DND-41 (cell line): Measurements from ENCODE around the gene TMEM86A.

Source experiments
- ATAC-seq: fragments of 200-7000 bp; cut with Tn5 transposase; 3 replicates; pipeline ENCODE4 v1.9.1; 2021; ENCODE audit warnings: low read depth; ENCODE audit not compliant: insufficient read depth
- DNase-seq: peaks from one replicate; pipeline ENCODE4 v3.0.0-alpha.2; 2020
- H2AFZ ChIP-seq: 2 replicates; pipeline ENCODE4 v1.6.0; 2012; ENCODE audit warnings: low read depth, low read length
- H3K27ac ChIP-seq: 2 replicates; pipeline ENCODE4 v1.5.1; 2012; ENCODE audit warnings: low read length, inconsistent platforms
- H3K27me3 ChIP-seq: fragments of 200-600 bp; sonication (generic); 2 replicates; pipeline ENCODE4 v1.6.0; 2012; ENCODE audit warnings: low read length, mild to moderate bottlenecking, inconsistent platforms; ENCODE audit not compliant: insufficient read depth, poor library complexity
- H3K36me3 ChIP-seq: 2 replicates; pipeline ENCODE4 v1.5.1; 2012; ENCODE audit warnings: low read length, inconsistent platforms; ENCODE audit not compliant: insufficient read depth
- H3K4me1 ChIP-seq: 2 replicates; pipeline ENCODE4 v1.5.1; 2012; ENCODE audit warnings: mild to moderate bottlenecking, low read length; ENCODE audit not compliant: insufficient read depth
- H3K4me2 ChIP-seq: 2 replicates; pipeline ENCODE4 v1.6.0; 2012; ENCODE audit warnings: mild to moderate bottlenecking, moderate library complexity, low read length, inconsistent platforms; ENCODE audit not compliant: insufficient read depth
- H3K4me3 ChIP-seq, 2 experiments: fragments of 200-600 bp in 1 of 2; shearing (Covaris generic) in 1 of 2; 2 replicates each; pipeline ENCODE4 v1.5.1; 2012 to 2016; ENCODE audit warnings: inconsistent platforms in 2 of 2, low read length in 2 of 2, mild to moderate bottlenecking in 2 of 2, low read depth in 1 of 2, moderate library complexity in 1 of 2
- H3K79me2 ChIP-seq: 2 replicates; pipeline ENCODE4 v1.6.0; 2012; ENCODE audit warnings: low read length, inconsistent platforms; ENCODE audit not compliant: insufficient read depth
- H3K9ac ChIP-seq: 2 replicates; pipeline ENCODE4 v1.6.0; 2012; ENCODE audit warnings: low read depth, mild to moderate bottlenecking, inconsistent platforms, low read length, moderate library complexity
- H3K9me3 ChIP-seq: 2 replicates; pipeline ENCODE4 v1.5.1; 2012; ENCODE audit warnings: low read length, moderate library complexity, mild to moderate bottlenecking, inconsistent platforms; ENCODE audit not compliant: insufficient read depth, severe bottlenecking
- H4K20me1 ChIP-seq: 2 replicates; pipeline ENCODE4 v1.6.0; 2012; ENCODE audit warnings: low read length; ENCODE audit not compliant: insufficient read depth
- EZH2 ChIP-seq: IDR thresholded peaks from 3 replicates; pipeline ENCODE4 v1.6.1; 2012; ENCODE audit warnings: borderline replicate concordance, low read depth, mild to moderate bottlenecking, moderate library complexity, low read length, inconsistent platforms; ENCODE audit not compliant: severe bottlenecking
- TF ChIP-seq, protein P1 (sequence below): IDR thresholded peaks from 2 replicates; pipeline ENCODE4 v1.5.1; 2012; ENCODE audit warnings: borderline replicate concordance, low read length, moderate library complexity, mild to moderate bottlenecking; ENCODE audit not compliant: poor library complexity, severe bottlenecking; ENCODE audit errors: extremely low read depth

Gene TMEM86A

DNA sequence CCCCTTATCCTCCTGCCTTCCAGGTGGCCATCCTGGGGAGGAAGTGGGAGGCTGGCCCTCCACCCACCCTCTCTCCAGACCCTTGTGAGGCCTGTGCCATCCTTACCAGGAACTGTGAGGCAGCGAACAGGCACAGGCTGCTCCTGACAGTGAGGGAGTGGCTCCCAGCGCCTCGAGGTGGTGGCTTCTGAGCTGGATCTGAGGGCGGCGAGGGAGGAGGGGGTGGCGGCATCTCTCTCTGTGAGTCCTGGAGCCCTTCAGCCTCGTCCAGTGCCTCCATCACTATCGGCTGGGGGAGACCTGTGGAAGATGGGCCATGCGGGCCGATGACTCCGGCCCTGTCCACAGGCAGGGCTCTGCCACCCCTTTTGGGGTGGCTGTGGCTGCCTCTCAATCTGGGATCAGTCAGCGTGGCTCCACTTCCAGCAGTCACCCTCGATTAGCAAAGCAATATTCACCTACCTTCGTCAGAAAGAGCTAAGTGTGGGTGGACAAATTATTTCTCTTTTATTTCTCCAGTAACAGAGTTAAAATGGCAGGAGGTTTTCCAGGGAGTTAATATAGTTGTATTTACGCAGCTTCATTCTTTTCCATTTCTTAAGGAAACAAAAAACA is 45.4 kb downstream of the TMEM86A start:
- Histone ChIP-seq H3K9ac (no peak overlapping the region), H3K36me3 (no peaks in the 10 kb centered on the region), H3K4me2 (no peak overlapping the region), H3K4me1 (no peaks in the 10 kb centered on the region), H3K9me3 (no peaks in the 10 kb centered on the region), H3K27me3 (no peaks in the 10 kb centered on the region), H2AFZ (no peak overlapping the region), H3K79me2 (no peaks in the 10 kb centered on the region), H3K27ac (no peak overlapping the region), H4K20me1 (no peaks in the 10 kb centered on the region), H3K4me3 (no peak overlapping the region)
- no peak for ATAC-seq
- TF ChIP-seq, protein P1, sequence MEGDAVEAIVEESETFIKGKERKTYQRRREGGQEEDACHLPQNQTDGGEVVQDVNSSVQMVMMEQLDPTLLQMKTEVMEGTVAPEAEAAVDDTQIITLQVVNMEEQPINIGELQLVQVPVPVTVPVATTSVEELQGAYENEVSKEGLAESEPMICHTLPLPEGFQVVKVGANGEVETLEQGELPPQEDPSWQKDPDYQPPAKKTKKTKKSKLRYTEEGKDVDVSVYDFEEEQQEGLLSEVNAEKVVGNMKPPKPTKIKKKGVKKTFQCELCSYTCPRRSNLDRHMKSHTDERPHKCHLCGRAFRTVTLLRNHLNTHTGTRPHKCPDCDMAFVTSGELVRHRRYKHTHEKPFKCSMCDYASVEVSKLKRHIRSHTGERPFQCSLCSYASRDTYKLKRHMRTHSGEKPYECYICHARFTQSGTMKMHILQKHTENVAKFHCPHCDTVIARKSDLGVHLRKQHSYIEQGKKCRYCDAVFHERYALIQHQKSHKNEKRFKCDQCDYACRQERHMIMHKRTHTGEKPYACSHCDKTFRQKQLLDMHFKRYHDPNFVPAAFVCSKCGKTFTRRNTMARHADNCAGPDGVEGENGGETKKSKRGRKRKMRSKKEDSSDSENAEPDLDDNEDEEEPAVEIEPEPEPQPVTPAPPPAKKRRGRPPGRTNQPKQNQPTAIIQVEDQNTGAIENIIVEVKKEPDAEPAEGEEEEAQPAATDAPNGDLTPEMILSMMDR, result no peak
- TF ChIP-seq EZH2, result no peak
- no peak for DNase-seq

DNA sequence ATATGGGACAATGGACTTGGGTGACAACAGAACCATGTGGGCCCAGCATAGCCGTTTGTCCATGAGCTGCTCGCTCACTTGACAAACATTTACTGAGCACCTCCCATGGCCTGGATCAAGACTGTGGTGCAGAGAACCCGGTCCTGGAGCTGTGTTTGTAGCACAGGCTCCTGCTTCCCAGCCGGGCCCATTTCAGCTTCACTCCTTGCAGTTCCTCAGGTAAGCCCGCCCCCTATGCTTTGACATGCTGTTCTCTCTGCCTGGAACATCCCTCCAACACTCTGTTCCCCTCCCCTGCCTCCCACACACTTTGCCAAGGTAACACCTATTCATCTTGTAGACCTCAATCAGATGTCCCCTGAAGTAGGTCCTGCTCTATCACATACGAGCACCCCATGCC is 46.7 kb downstream of the TMEM86A start:
- TF ChIP-seq, protein P1, result no peak
- no peak for TF ChIP-seq EZH2
- H3K9ac ChIP-seq, result no peak overlapping the region
- no peak overlapping the region for H3K27ac ChIP-seq
- ATAC-seq (no peak), DNase-seq (no peak)
- H3K27me3 ChIP-seq, result no peaks in the 10 kb centered on the region
- H3K4me1 ChIP-seq, result no peaks in the 10 kb centered on the region
- H2AFZ ChIP-seq, result no peak overlapping the region
- no peak overlapping the region for H3K4me2 ChIP-seq
- no peaks in the 10 kb centered on the region for H3K36me3 ChIP-seq
- no peaks in the 10 kb centered on the region for H3K9me3 ChIP-seq
- no peaks in the 10 kb centered on the region for H3K79me2 ChIP-seq
- H4K20me1 ChIP-seq, result no peaks in the 10 kb centered on the region
- H3K4me3 ChIP-seq, result no peak overlapping the region

DNA sequence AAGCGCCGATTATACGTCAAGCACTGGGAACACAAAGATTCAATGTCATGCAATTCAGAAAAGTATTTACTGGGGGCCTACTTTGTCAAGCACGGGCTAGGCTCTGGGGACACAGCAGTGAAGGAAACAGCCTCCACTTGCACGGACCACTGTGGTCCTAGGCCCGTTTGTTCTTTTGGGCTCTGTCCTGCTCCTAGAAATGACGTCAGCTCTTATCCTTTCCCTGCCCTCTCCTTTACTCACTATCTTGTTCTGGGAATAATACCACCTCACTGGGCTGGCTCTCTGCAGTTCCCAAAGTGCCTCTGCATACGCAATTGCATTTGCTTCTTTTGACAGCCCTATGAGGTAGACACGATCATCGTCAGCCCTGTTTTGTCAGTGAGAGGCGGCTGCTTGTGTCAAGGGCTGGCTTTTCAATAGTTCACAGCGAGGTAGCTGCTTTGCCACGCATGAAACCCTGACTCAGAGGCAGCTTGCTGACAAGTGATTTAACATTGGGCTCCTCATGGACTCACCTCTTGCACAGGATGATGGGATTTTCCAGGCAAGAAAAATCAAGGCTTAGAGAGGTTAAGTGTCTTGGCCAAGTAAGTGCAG is 50.3 kb downstream of the TMEM86A start:
- H3K4me1 ChIP-seq, result no peaks in the 10 kb centered on the region
- H2AFZ ChIP-seq, result no peak overlapping the region
- DNase-seq, result no peak
- no peak overlapping the region for H3K9ac ChIP-seq
- H3K4me2 ChIP-seq, result no peak overlapping the region
- no peaks in the 10 kb centered on the region for H3K9me3 ChIP-seq
- H3K27ac ChIP-seq, result no peak overlapping the region
- TF ChIP-seq EZH2, result no peak
- TF ChIP-seq, protein P1, result no peak
- H4K20me1 ChIP-seq, result no peaks in the 10 kb centered on the region
- no peak overlapping the region for H3K4me3 ChIP-seq
- no peak for ATAC-seq
- no peaks in the 10 kb centered on the region for H3K36me3 ChIP-seq
- H3K27me3 ChIP-seq, result no peaks in the 10 kb centered on the region
- H3K79me2 ChIP-seq, result no peaks in the 10 kb centered on the region
